HCT116 (cell line): ENCODE measurements around the gene TMEM242. TPM values are rescaled to one million over a fixed set of nuclear protein-coding genes. Genes with fewer than 3 reads are reported as not detected.

Experiments used
- ATAC-seq: fragments of 200-7000 bp; cut with Tn5 transposase; 2 replicates; pipeline ENCODE4 v1.9.1; 2020; ENCODE audit warnings: mild to moderate bottlenecking, moderate library complexity
- BruUV-seq: library from RNA; stranded (reverse); fragments of 400-500 nt; replicated peaks from 2 replicates; lab custom pipeline; 2021; lab: Mats Ljungman, UMichigan
- CTCF ChIA-PET: fragments of 300-600 bp; sonication (Branson Sonifier 250); formaldehyde crosslinking; loops from one replicate; lab custom pipeline; 2021; ENCODE audit warnings: antibody characterized with exemption; lab: Charles Lee
- POLR2A ChIA-PET: fragments of 300-600, 350-600 bp; sonication (Branson Sonifier 250); formaldehyde crosslinking; loops from one replicate; lab custom pipeline; 2021; ENCODE audit warnings: antibody characterized with exemption; lab: Charles Lee
- RAD21 ChIA-PET, 2 experiments: fragments of 300-600 bp; sonication (Branson Sonifier 250); formaldehyde crosslinking; loops; one replicate each; lab custom pipeline; 2023; ENCODE audit warnings: low total read pairs in 2 of 2; ENCODE audit not compliant: uncharacterized antibody in 2 of 2, unreplicated experiment in 2 of 2, low non-redundant PET in 1 of 2; lab: Charles Lee
- DNase-seq: peaks from one replicate; pipeline ENCODE4 v3.0.0-alpha.2; 2010; ENCODE audit warnings: low read depth, low spot score
- H2AFZ ChIP-seq: fragments of 200-600 bp; shearing (Covaris generic), sonication (generic); 2 replicates; pipeline ENCODE4 v1.6.1; 2017; ENCODE audit warnings: low read depth, mixed run types, mixed read lengths, antibody characterized with exemption, low read length; ENCODE audit not compliant: poor library complexity, severe bottlenecking
- H3K27ac ChIP-seq: 2 replicates; pipeline ENCODE4 v1.5.1; 2012; ENCODE audit warnings: low read depth, low read length
- H3K27me3 ChIP-seq: fragments of 200-600 bp; sonication (generic); 2 replicates; pipeline ENCODE4 v1.6.1; 2016; ENCODE audit warnings: mixed run types, low read length, mixed read lengths; ENCODE audit not compliant: insufficient read depth
- H3K36me3 ChIP-seq, 2 experiments: fragments of 200-500 bp in 1 of 2; fragments of 200-600 bp in 1 of 2; sonication (Bioruptor generic) in 1 of 2; sonication (generic) in 1 of 2; 2 replicates each; pipeline versions ENCODE4 v1.5.1 to v1.6.1; 2014 to 2016; ENCODE audit warnings: low read length in 2 of 2, inconsistent platforms in 1 of 2, mixed read lengths in 1 of 2, mixed run types in 1 of 2; ENCODE audit not compliant: insufficient read depth in 2 of 2, control insufficient read depth in 1 of 2
- H3K4me1 ChIP-seq, 2 experiments: fragments of 200-600 bp in 1 of 2; sonication (generic) in 1 of 2; 2 replicates each; pipeline versions ENCODE4 v1.5.1 to v1.6.1; 2012 to 2017; ENCODE audit warnings: low read length in 2 of 2, inconsistent platforms in 1 of 2, mild to moderate bottlenecking in 1 of 2, mixed read lengths in 1 of 2, mixed run types in 1 of 2, moderate library complexity in 1 of 2; ENCODE audit not compliant: insufficient read depth in 2 of 2, control insufficient read depth in 1 of 2
- H3K4me2 ChIP-seq: fragments of 200-600 bp; sonication (generic); 2 replicates; pipeline ENCODE4 v1.6.1; 2017; ENCODE audit warnings: mixed run types, low read length, mixed read lengths
- H3K4me3 ChIP-seq, 2 experiments: fragments of 200-600 bp in 1 of 2; sonication (generic) in 1 of 2; replicated peaks in 1 of 2; 2 replicates each; pipeline ENCODE4 v1.5.1; 2011 to 2016; ENCODE audit warnings: low read length in 2 of 2, control low read depth in 1 of 2, low read depth in 1 of 2, mild to moderate bottlenecking in 1 of 2, mixed read lengths in 1 of 2, mixed run types in 1 of 2
- H3K79me2 ChIP-seq: fragments of 200-600 bp; sonication (generic); 2 replicates; pipeline ENCODE4 v1.6.1; 2017; ENCODE audit warnings: mild to moderate bottlenecking, mixed run types, low read length, moderate library complexity, mixed read lengths; ENCODE audit not compliant: insufficient read depth
- H3K9ac ChIP-seq: fragments of 200-600 bp; sonication (generic); 2 replicates; pipeline ENCODE4 v1.6.1; 2016; ENCODE audit warnings: low read length, mixed read lengths
- H3K9me2 ChIP-seq: fragments of 200-600 bp; sonication (generic), shearing (Covaris generic); 2 replicates; pipeline ENCODE4 v1.6.1; 2017; ENCODE audit warnings: mixed run types, mild to moderate bottlenecking, moderate library complexity; ENCODE audit not compliant: insufficient read depth
- H3K9me3 ChIP-seq, 2 experiments: fragments of 200-500 bp in 1 of 2; fragments of 200-600 bp in 1 of 2; sonication (Bioruptor generic) in 1 of 2; sonication (generic) in 1 of 2; 2 replicates each; pipeline ENCODE4 v1.6.1; 2014 to 2017; ENCODE audit warnings: low read length in 2 of 2, mixed read lengths in 2 of 2, inconsistent platforms in 1 of 2, low read depth in 1 of 2, mild to moderate bottlenecking in 1 of 2, mixed run types in 1 of 2, moderate library complexity in 1 of 2; ENCODE audit not compliant: control insufficient read depth in 1 of 2, insufficient read depth in 1 of 2
- H4K20me1 ChIP-seq: fragments of 200-600 bp; sonication (generic), shearing (Covaris generic); 2 replicates; pipeline ENCODE4 v1.6.1; 2017; ENCODE audit warnings: mixed run types, mild to moderate bottlenecking, moderate library complexity; ENCODE audit not compliant: insufficient read depth
- ATF3 ChIP-seq: IDR thresholded peaks from 2 replicates; pipeline ENCODE4 v1.6.1; 2012
- EGR1 ChIP-seq: IDR thresholded peaks from 2 replicates; pipeline ENCODE4 v1.6.1; 2012; ENCODE audit warnings: low read depth
- ELF1 ChIP-seq: IDR thresholded peaks from 2 replicates; pipeline ENCODE4 v1.6.1; 2012; ENCODE audit warnings: low read depth, borderline replicate concordance
- EZH2 ChIP-seq: fragments of 200-600 bp; sonication (generic); IDR thresholded peaks from 2 replicates; pipeline ENCODE4 v1.6.1; 2017; ENCODE audit warnings: antibody characterized with exemption, mixed run types
- EZH2phosphoT487 ChIP-seq: fragments of 200-600 bp; IDR thresholded peaks from 2 replicates; pipeline ENCODE4 v1.6.1; 2018; ENCODE audit warnings: antibody characterized with exemption, borderline replicate concordance
- FOSL1 ChIP-seq: IDR thresholded peaks from 2 replicates; pipeline ENCODE4 v1.6.1; 2012; ENCODE audit warnings: low read depth
- JUND ChIP-seq: IDR thresholded peaks from 2 replicates; pipeline ENCODE4 v1.6.1; 2012
- MAX ChIP-seq: IDR thresholded peaks from 2 replicates; pipeline ENCODE4 v1.6.1; 2012
- POLR2A ChIP-seq: IDR thresholded peaks from 2 replicates; pipeline ENCODE4 v1.7.0; 2011; ENCODE audit warnings: borderline replicate concordance; ENCODE audit not compliant: insufficient read depth, insufficient read length; ENCODE audit errors: extremely low read depth
- POLR2AphosphoS5 ChIP-seq: IDR thresholded peaks from 2 replicates; pipeline ENCODE4 v1.6.1; 2011; ENCODE audit warnings: mild to moderate bottlenecking, low read depth, low read length, moderate library complexity
- RAD21 ChIP-seq: IDR thresholded peaks from 2 replicates; pipeline ENCODE4 v1.6.1; 2012; ENCODE audit warnings: low read depth, mild to moderate bottlenecking
- REST ChIP-seq: IDR thresholded peaks from 2 replicates; pipeline ENCODE4 v1.6.1; 2012; ENCODE audit warnings: low read depth
- SIN3A ChIP-seq: IDR thresholded peaks from 2 replicates; pipeline ENCODE4 v1.6.1; 2012; ENCODE audit warnings: low read depth
- SP1 ChIP-seq: IDR thresholded peaks from 2 replicates; pipeline ENCODE4 v1.6.1; 2012; ENCODE audit warnings: low read depth
- SRF ChIP-seq: IDR thresholded peaks from 2 replicates; pipeline ENCODE4 v1.6.1; 2012; ENCODE audit warnings: low read depth
- TCF7L2 ChIP-seq: IDR thresholded peaks from 2 replicates; pipeline ENCODE4 v1.7.0; 2011; ENCODE audit warnings: borderline replicate concordance, inconsistent platforms; ENCODE audit not compliant: insufficient read depth, insufficient read length; ENCODE audit errors: extremely low read depth
- YY1 ChIP-seq: IDR thresholded peaks from 2 replicates; pipeline ENCODE4 v1.6.1; 2011; ENCODE audit warnings: low read length, low read depth, moderate library complexity, mild to moderate bottlenecking; ENCODE audit not compliant: insufficient replicate concordance; ENCODE audit errors: extremely low read depth
- ZBTB33 ChIP-seq: IDR thresholded peaks from 2 replicates; pipeline ENCODE4 v1.6.1; 2011; ENCODE audit warnings: mild to moderate bottlenecking, low read length, moderate library complexity; ENCODE audit not compliant: insufficient replicate concordance; ENCODE audit errors: extremely low read depth
- intact Hi-C: fragments of 100-400 bp; cut with micrococcal nuclease; formaldehyde crosslinking; loops from 2 replicates; pipeline ENCODE4 v1.10.0; 2022
- total RNA-seq: library from RNA; stranded (reverse); gene quantifications from one replicate; pipeline ENCODE4 v1.2.1, GENCODE V29; 2021; ENCODE audit not compliant: unreplicated experiment
- TF ChIP-seq, protein P1 (sequence below), 3 experiments: fragments of 200-600 bp in 1 of 3; sonication (generic) in 1 of 3; IDR thresholded peaks in 2 of 3; conservative IDR thresholded peaks in 1 of 3; 2 replicates each; pipeline ENCODE4 v1.5.1; 2012 to 2017; ENCODE audit warnings: low read depth in 2 of 3, low read length in 2 of 3, antibody characterized with exemption in 1 of 3, borderline replicate concordance in 1 of 3, control low read depth in 1 of 3, mild to moderate bottlenecking in 1 of 3, mixed read lengths in 1 of 3, mixed run types in 1 of 3, moderate library complexity in 1 of 3; ENCODE audit not compliant: insufficient read depth in 1 of 3

Gene TMEM242
- total RNA-seq, 1 experiment from 2014 or later: 11.6 TPM

DNA sequence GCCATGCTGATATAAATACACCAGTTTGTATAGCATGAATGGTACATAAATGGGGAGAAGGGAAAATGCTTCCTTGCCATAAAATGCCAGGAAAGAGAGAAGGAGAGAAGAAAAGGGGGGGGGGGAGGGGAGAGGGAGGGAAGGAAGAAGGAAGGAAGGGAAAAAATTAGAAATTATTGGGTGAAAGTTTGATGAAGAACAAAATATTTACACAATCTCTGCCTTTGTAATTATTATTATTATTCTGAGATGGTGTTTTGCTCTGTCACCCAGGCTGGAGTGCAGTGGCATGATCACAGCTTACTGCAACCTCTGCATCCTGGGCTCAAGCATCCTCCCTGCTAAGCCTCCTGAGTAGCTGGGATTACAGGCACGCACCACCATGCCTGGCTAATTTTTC lies 47.4 kb upstream of the TMEM242 start:
- Histone ChIP-seq H3K27ac (no peak overlapping the region), H3K36me3 (no peaks in the 10 kb centered on the region), H3K4me1 (peaks cover 0 to 5% of the 10 kb centered on the region in 2 experiments; a peak in 1 of 4 replicates), H3K9me3 (no peaks in the 10 kb centered on the region), H3K4me3 (no peak overlapping the region), H2AFZ (no peak overlapping the region)
- no peak for ATAC-seq
- TF ChIP-seq MAX: no peak
- no peak for TF ChIP-seq ZBTB33
- TF ChIP-seq POLR2A: no peak
- TF ChIP-seq EGR1: no peak
- no peak for TF ChIP-seq SRF
- TF ChIP-seq EZH2: no peak
- no peak for TF ChIP-seq FOSL1
- no peak for TF ChIP-seq YY1
- no peak for TF ChIP-seq RAD21
- TF ChIP-seq SP1: no peak
- TF ChIP-seq ATF3: no peak
- no peak for TF ChIP-seq TCF7L2
- TF ChIP-seq, protein P1, sequence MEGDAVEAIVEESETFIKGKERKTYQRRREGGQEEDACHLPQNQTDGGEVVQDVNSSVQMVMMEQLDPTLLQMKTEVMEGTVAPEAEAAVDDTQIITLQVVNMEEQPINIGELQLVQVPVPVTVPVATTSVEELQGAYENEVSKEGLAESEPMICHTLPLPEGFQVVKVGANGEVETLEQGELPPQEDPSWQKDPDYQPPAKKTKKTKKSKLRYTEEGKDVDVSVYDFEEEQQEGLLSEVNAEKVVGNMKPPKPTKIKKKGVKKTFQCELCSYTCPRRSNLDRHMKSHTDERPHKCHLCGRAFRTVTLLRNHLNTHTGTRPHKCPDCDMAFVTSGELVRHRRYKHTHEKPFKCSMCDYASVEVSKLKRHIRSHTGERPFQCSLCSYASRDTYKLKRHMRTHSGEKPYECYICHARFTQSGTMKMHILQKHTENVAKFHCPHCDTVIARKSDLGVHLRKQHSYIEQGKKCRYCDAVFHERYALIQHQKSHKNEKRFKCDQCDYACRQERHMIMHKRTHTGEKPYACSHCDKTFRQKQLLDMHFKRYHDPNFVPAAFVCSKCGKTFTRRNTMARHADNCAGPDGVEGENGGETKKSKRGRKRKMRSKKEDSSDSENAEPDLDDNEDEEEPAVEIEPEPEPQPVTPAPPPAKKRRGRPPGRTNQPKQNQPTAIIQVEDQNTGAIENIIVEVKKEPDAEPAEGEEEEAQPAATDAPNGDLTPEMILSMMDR (IDR thresholded peaks at IDR 0.05 in 2 of 3, conservative IDR thresholded peaks at IDR 0.05 in 1 of 3; ENCODE audit: borderline replicate concordance in 1 of 3, insufficient read depth in 1 of 3, low read depth in 2 of 3, low read length in 2 of 3): no peak
- no peak for TF ChIP-seq EZH2phosphoT487
- TF ChIP-seq ELF1: no peak
- no peak for TF ChIP-seq JUND
- no peak for TF ChIP-seq REST
- TF ChIP-seq SIN3A: no peak
- TF ChIP-seq POLR2AphosphoS5: no peak
- TF ChIP-seq, all 23 proteins: peak for 0
- no peaks in the 10 kb centered on the region for H4K20me1 ChIP-seq
- H3K27me3 ChIP-seq: no peaks in the 10 kb centered on the region
- DNase-seq: no peak
- no peak overlapping the region for H3K4me2 ChIP-seq
- BruUV-seq: no TSS peak
- ChIA-PET POLR2A (interaction anchor here (1.0 kb wide), 1 partner anchor 9 kb away, joined by 3 read pairs; no protein-coding TSS in a partner anchor), CTCF (no interaction called here), RAD21 (no interaction called here)
- no peaks in the 10 kb centered on the region for H3K79me2 ChIP-seq
- intact Hi-C loops: no loop called here
- H3K9me2 ChIP-seq: no peaks in the 10 kb centered on the region
- H3K9ac ChIP-seq: no peak overlapping the region
